ENCODE data around the gene KCNMA1.

DNA sequence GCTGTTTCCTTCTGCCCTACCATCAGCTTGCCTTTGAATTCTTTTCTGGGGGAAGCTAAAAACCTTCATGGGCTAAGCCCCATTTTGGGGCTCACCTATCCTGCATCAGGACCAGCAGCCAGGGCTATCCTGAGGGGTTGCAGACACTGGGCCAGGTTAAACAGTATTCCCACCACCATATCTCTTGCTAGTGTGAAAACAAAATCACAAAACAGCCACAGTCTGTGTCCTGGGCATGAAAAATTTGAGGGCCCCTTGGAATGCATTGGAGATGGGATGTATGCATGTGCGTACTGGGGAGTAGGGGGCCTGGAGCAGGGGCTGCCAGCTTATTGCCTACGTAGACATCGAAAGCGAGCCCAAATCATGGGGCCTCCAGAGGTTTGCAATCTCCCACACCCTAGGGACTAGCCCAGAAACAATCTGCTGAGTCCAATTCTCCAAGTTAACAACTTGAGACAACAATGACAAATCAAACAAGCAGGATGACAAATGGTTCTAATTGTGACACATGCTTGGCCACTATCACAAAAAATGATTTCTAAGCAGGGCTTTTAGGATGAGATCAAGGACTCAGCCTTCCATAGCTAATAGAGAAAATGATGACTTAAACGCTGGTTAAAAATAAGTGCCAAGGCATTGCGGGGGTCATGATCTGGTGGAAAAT lies 557.1 kb downstream of the KCNMA1 start:
- TF ChIP-seq, protein P1, sequence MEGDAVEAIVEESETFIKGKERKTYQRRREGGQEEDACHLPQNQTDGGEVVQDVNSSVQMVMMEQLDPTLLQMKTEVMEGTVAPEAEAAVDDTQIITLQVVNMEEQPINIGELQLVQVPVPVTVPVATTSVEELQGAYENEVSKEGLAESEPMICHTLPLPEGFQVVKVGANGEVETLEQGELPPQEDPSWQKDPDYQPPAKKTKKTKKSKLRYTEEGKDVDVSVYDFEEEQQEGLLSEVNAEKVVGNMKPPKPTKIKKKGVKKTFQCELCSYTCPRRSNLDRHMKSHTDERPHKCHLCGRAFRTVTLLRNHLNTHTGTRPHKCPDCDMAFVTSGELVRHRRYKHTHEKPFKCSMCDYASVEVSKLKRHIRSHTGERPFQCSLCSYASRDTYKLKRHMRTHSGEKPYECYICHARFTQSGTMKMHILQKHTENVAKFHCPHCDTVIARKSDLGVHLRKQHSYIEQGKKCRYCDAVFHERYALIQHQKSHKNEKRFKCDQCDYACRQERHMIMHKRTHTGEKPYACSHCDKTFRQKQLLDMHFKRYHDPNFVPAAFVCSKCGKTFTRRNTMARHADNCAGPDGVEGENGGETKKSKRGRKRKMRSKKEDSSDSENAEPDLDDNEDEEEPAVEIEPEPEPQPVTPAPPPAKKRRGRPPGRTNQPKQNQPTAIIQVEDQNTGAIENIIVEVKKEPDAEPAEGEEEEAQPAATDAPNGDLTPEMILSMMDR (IDR thresholded peaks at IDR 0.05) = no peak
- no peak for TF ChIP-seq ZFX (IDR thresholded peaks at IDR 0.05; ENCODE audit: borderline replicate concordance)

Measured in 22Rv1 (cell line).